Measurements from ENCODE around the gene NSD1.

NSD1 gene

GRCh38 chr5:177183142-177183541 lies 49.6 kb downstream of the NSD1 start:
- Histone ChIP-seq H3K9me3 (ENCODE audit: control insufficient read depth, insufficient read depth, low read length) (no peaks in the 10 kb centered on the region), H3K27me3 (ENCODE audit: control insufficient read depth, insufficient read depth, low read length) (no peaks in the 10 kb centered on the region), H3K9ac (ENCODE audit: low read depth, low read length) (no peak overlapping the region), H3K4me1 (ENCODE audit: control insufficient read depth, insufficient read depth, low read length) (no peaks in the 10 kb centered on the region), H3K4me3 (ENCODE audit: low read depth, low read length) (no peak overlapping the region), H3K27ac (ENCODE audit: low read depth, low read length) (no peak overlapping the region), H3K36me3 (ENCODE audit: control insufficient read depth, insufficient read depth, low read length) (peaks cover 21% of the 10 kb centered on the region)

DNA sequence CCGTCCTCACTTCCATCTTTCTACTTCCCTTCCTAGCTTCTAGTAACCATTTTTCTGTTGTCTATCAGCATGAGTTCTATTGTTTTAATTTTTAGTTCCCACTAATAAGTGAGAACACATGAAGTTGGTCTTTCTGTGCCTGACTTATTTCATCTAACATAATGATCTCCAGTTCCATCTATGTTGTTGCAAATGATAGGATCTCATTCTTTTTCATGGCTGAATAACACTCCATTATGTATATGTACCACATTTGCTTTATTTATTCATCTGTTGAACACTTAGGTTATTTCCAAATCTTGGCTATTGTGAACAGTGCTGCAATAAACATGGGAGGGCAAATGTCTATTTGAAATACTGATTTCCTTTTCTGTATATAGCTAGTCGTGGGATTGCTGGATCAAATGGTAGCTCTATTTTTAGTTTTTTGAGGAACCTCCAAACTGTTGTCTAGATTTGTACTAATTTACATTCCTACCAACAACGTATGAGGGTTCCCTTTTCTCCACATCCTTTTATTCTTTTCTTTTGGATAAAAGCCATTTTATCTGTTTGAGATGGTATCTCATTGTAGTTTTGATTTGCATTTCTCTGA lies 50.3 kb downstream of the NSD1 start:
- H3K9ac ChIP-seq (ENCODE audit: low read depth, low read length), result no peak overlapping the region
- H3K4me1 ChIP-seq (ENCODE audit: control insufficient read depth, insufficient read depth, low read length), result no peaks in the 10 kb centered on the region
- H3K9me3 ChIP-seq (ENCODE audit: control insufficient read depth, insufficient read depth, low read length), result no peaks in the 10 kb centered on the region
- no peak overlapping the region for H3K27ac ChIP-seq (ENCODE audit: low read depth, low read length)
- H3K36me3 ChIP-seq (ENCODE audit: control insufficient read depth, insufficient read depth, low read length), result peaks cover 23% of the 10 kb centered on the region
- no peaks in the 10 kb centered on the region for H3K27me3 ChIP-seq (ENCODE audit: control insufficient read depth, insufficient read depth, low read length)
- H3K4me3 ChIP-seq (ENCODE audit: low read depth, low read length), result no peak overlapping the region

GRCh38 chr5:177185993-177186392 lies 52.4 kb downstream of the NSD1 start:
- H3K4me3 ChIP-seq (ENCODE audit: low read depth, low read length), result no peak overlapping the region
- H3K9ac ChIP-seq (ENCODE audit: low read depth, low read length), result no peak overlapping the region
- H3K27ac ChIP-seq (ENCODE audit: low read depth, low read length), result no peak overlapping the region
- no peaks in the 10 kb centered on the region for H3K9me3 ChIP-seq (ENCODE audit: control insufficient read depth, insufficient read depth, low read length)
- peaks cover 24% of the 10 kb centered on the region for H3K36me3 ChIP-seq (ENCODE audit: control insufficient read depth, insufficient read depth, low read length)
- H3K27me3 ChIP-seq (ENCODE audit: control insufficient read depth, insufficient read depth, low read length), result no peaks in the 10 kb centered on the region
- no peaks in the 10 kb centered on the region for H3K4me1 ChIP-seq (ENCODE audit: control insufficient read depth, insufficient read depth, low read length)

GRCh38 chr5:177186645-177187044 lies 53.1 kb downstream of the NSD1 start:
- H3K9ac ChIP-seq (ENCODE audit: low read depth, low read length), result no peak overlapping the region

DNA sequence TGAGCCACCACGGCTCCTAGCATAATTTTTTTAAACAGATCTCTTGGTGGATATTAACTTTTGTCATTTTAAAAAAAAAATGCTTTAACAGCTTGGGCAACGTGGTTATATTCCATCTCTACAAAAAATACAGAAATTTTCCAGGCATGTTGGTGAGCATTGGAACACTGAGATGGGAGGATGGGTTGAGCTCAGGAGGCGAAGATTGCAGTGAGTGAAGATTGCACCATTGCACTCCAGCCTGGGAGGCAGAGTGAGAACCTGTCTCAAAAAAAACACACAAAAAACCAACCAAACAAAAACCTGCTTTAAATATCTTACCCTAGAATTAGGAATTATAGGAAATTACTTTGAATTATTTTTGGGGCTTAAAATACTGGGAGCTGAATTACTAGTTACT lies 55.2 kb downstream of the NSD1 start:
- Histone ChIP-seq H3K36me3 (ENCODE audit: control insufficient read depth, insufficient read depth, low read length) (peaks cover 41% of the 10 kb centered on the region), H3K4me1 (ENCODE audit: control insufficient read depth, insufficient read depth, low read length) (no peaks in the 10 kb centered on the region), H3K4me3 (ENCODE audit: low read depth, low read length) (no peak overlapping the region), H3K9me3 (ENCODE audit: control insufficient read depth, insufficient read depth, low read length) (no peaks in the 10 kb centered on the region), H3K9ac (ENCODE audit: low read depth, low read length) (no peak overlapping the region), H3K27ac (ENCODE audit: low read depth, low read length) (no peak overlapping the region), H3K27me3 (ENCODE audit: control insufficient read depth, insufficient read depth, low read length) (no peaks in the 10 kb centered on the region)

More at GRCh38 chr5:177186645-177187044, 53.1 kb downstream of the NSD1 start:
- H3K36me3 ChIP-seq (ENCODE audit: control insufficient read depth, insufficient read depth, low read length), result peaks cover 23% of the 10 kb centered on the region
- no peaks in the 10 kb centered on the region for H3K4me1 ChIP-seq (ENCODE audit: control insufficient read depth, insufficient read depth, low read length)
- H3K27ac ChIP-seq (ENCODE audit: low read depth, low read length), result no peak overlapping the region
- no peaks in the 10 kb centered on the region for H3K27me3 ChIP-seq (ENCODE audit: control insufficient read depth, insufficient read depth, low read length)
- H3K9me3 ChIP-seq (ENCODE audit: control insufficient read depth, insufficient read depth, low read length), result no peaks in the 10 kb centered on the region
- no peak overlapping the region for H3K4me3 ChIP-seq (ENCODE audit: low read depth, low read length)

- Histone ChIP-seq H3K4me3 (ENCODE audit: low read depth, low read length) (no peak overlapping the region), H3K4me1 (ENCODE audit: control insufficient read depth, insufficient read depth, low read length) (no peaks in the 10 kb centered on the region), H3K9ac (ENCODE audit: low read depth, low read length) (no peak overlapping the region), H3K36me3 (ENCODE audit: control insufficient read depth, insufficient read depth, low read length) (peaks cover 47% of the 10 kb centered on the region), H3K9me3 (ENCODE audit: control insufficient read depth, insufficient read depth, low read length) (no peaks in the 10 kb centered on the region), H3K27ac (ENCODE audit: low read depth, low read length) (no peak overlapping the region), H3K27me3 (ENCODE audit: control insufficient read depth, insufficient read depth, low read length) (no peaks in the 10 kb centered on the region)
These were observed 55.8 kb downstream of the NSD1 start for GRCh38 chr5:177189416-177189815.

- H3K36me3 ChIP-seq (ENCODE audit: control insufficient read depth, insufficient read depth, low read length), result peaks cover 52% of the 10 kb centered on the region
These were observed 56.4 kb downstream of the NSD1 start for GRCh38 chr5:177189965-177190364.

DNA sequence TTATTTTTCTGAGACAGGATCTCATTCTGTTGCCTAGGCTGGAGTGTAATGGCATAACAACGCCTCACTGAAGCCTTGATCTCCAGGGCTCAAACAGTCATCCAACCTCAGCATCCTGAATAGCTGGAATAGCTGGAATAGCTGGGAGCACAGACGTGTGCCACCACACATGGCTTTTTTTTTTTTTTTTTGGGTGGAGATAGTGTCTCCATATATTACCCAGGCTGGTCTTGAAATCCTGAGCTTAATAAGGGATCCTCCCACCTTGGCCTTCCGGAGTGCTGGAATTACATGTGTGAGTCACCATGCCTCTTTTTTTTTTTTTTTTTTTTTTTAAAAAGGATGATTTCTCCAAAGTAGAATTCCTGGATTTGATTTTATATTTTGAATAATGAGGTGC lies 60.7 kb downstream of the NSD1 start:
- Histone ChIP-seq H3K9me3 (ENCODE audit: control insufficient read depth, insufficient read depth, low read length) (no peaks in the 10 kb centered on the region), H3K36me3 (ENCODE audit: control insufficient read depth, insufficient read depth, low read length) (peaks cover 76% of the 10 kb centered on the region), H3K27me3 (ENCODE audit: control insufficient read depth, insufficient read depth, low read length) (no peaks in the 10 kb centered on the region), H3K4me1 (ENCODE audit: control insufficient read depth, insufficient read depth, low read length) (no peaks in the 10 kb centered on the region), H3K27ac (ENCODE audit: low read depth, low read length) (no peak overlapping the region), H3K4me3 (ENCODE audit: low read depth, low read length) (no peak overlapping the region), H3K9ac (ENCODE audit: low read depth, low read length) (no peak overlapping the region)

More at GRCh38 chr5:177189965-177190364, 56.4 kb downstream of the NSD1 start:
- Histone ChIP-seq H3K9me3 (ENCODE audit: control insufficient read depth, insufficient read depth, low read length) (no peaks in the 10 kb centered on the region), H3K9ac (ENCODE audit: low read depth, low read length) (no peak overlapping the region), H3K4me1 (ENCODE audit: control insufficient read depth, insufficient read depth, low read length) (no peaks in the 10 kb centered on the region), H3K27ac (ENCODE audit: low read depth, low read length) (no peak overlapping the region), H3K4me3 (ENCODE audit: low read depth, low read length) (no peak overlapping the region), H3K27me3 (ENCODE audit: control insufficient read depth, insufficient read depth, low read length) (no peaks in the 10 kb centered on the region)

DNA sequence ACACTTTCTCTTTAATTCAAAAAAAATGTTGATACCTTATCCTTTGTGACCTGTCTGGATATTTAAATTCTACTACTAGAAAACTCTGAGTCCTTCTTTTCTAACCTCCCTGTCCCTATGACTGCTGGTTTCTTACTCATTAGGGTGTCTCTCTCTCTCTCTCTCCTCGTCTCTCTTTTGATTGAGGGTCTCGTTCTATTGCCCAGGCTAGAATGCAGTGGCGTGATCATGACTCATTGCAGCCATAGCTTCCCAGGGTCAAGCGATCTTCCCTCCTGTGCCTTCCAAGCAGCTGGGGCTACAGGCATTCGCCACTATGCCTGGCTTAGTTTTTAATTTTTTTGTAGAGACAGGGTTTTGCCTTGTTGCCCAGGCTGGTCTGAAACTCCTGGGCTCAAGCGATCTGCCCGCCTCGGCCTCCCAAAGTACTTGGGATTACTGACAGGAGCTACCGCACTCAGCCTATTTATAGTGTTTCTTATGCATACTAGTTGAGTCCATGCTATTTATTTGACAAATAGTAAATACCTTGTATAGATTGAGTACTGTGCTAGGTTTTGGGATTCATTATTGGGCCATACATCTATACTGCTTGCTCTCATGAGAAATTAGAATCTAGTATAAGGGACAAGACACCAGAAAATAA lies 61.9 kb downstream of the NSD1 start:
- Histone ChIP-seq H3K9me3 (ENCODE audit: control insufficient read depth, insufficient read depth, low read length) (no peaks in the 10 kb centered on the region), H3K36me3 (ENCODE audit: control insufficient read depth, insufficient read depth, low read length) (peaks cover 87% of the 10 kb centered on the region), H3K9ac (ENCODE audit: low read depth, low read length) (no peak overlapping the region), H3K4me1 (ENCODE audit: control insufficient read depth, insufficient read depth, low read length) (no peaks in the 10 kb centered on the region), H3K4me3 (ENCODE audit: low read depth, low read length) (no peak overlapping the region), H3K27me3 (ENCODE audit: control insufficient read depth, insufficient read depth, low read length) (no peaks in the 10 kb centered on the region), H3K27ac (ENCODE audit: low read depth, low read length) (no peak overlapping the region)

DNA sequence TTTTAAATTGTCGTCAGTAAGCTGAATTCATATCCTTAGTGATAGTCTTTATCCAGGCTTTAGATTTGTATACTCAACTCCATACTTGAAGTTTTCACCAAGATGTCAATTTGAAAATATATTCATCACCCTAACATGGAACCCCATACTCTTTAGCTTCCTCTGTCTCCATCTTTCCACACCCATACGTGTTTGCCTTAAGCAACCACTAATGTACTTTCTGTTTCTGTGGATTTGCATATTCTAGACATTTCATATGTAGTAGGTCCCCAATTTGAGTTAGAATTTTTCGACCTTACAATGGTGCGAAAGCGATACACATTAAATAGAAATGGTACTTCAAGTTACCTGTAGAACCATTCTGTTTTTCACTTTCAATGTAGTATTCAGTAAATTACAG lies 65.2 kb downstream of the NSD1 start:
- H3K27ac ChIP-seq (ENCODE audit: low read depth, low read length), result no peak overlapping the region
- no peaks in the 10 kb centered on the region for H3K27me3 ChIP-seq (ENCODE audit: control insufficient read depth, insufficient read depth, low read length)
- H3K9me3 ChIP-seq (ENCODE audit: control insufficient read depth, insufficient read depth, low read length), result no peaks in the 10 kb centered on the region
- peaks cover 98% of the 10 kb centered on the region for H3K36me3 ChIP-seq (ENCODE audit: control insufficient read depth, insufficient read depth, low read length)
- H3K4me1 ChIP-seq (ENCODE audit: control insufficient read depth, insufficient read depth, low read length), result no peaks in the 10 kb centered on the region
- no peak overlapping the region for H3K9ac ChIP-seq (ENCODE audit: low read depth, low read length)
- H3K4me3 ChIP-seq (ENCODE audit: low read depth, low read length), result no peak overlapping the region

DNA sequence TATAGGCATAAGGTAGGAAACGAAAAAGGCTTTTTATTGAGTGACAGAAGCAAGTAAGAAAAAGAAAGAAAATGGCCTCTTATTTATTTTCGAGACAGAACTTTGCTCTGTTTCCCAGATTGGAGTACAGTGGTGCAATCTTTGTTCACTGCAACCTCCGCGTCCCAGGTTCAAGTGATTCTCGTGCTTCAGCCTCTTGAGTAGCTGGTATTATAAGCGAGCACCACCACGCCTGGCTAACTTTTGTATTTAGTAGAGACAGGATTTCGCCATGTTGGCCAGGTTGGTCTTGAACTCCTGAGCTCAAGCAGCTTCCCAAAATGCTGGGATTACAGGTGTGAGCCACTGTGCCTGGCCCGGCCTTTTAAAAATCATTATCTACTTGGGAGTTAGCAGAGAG lies 70.7 kb downstream of the NSD1 start:
- Histone ChIP-seq H3K27me3 (ENCODE audit: control insufficient read depth, insufficient read depth, low read length) (no peaks in the 10 kb centered on the region), H3K27ac (ENCODE audit: low read depth, low read length) (no peak overlapping the region), H3K4me3 (ENCODE audit: low read depth, low read length) (no peak overlapping the region), H3K4me1 (ENCODE audit: control insufficient read depth, insufficient read depth, low read length) (no peaks in the 10 kb centered on the region), H3K9ac (ENCODE audit: low read depth, low read length) (no peak overlapping the region), H3K9me3 (ENCODE audit: control insufficient read depth, insufficient read depth, low read length) (no peaks in the 10 kb centered on the region), H3K36me3 (ENCODE audit: control insufficient read depth, insufficient read depth, low read length) (peaks cover 95% of the 10 kb centered on the region)

All from HUES48 (cell line).